Right renal cortex interstitium (tissue), 3 donors: Measurements from ENCODE around the gene RILPL1. TPM values are rescaled to one million over a fixed set of nuclear protein-coding genes. Genes with fewer than 3 reads are reported as not detected.
"Not testable (repeated sequence)": the region's sequence is repeated elsewhere in the genome, so short reads cannot be mapped to it uniquely, and the experiment has no call there.

Source experiments
- DNase-seq, 3 donors: peaks; one replicate each; pipeline ENCODE4 v3.0.0-alpha.2; 2013; ENCODE audit warnings: low read depth in 3 of 3, low spot score in 2 of 3
- polyA plus RNA-seq, 3 donors: library from polyadenylated mRNA; unstranded; fragments of 120-200 nt; gene quantifications; one replicate each; pipeline ENCODE4 v1.2.1, GENCODE V29; 2013; ENCODE audit not compliant: insufficient read length in 3 of 3

RILPL1 gene
- polyA plus RNA-seq, 3 donors, result 15.5 to 17.9 (median 16.1) TPM

- no peak for DNase-seq
Measured at GRCh38 chr12:123433615-123434014, 99.9 kb downstream of the RILPL1 start.

- not testable (repeated sequence) for DNase-seq
Measured at GRCh38 chr12:123431951-123432817, 101.3 kb downstream of the RILPL1 start.

GRCh38 chr12:123429101-123429500 is 104.4 kb downstream of the RILPL1 start:
- DNase-seq, result not testable (repeated sequence)

GRCh38 chr12:123428591-123428990 is 104.9 kb downstream of the RILPL1 start:
- DNase-seq, result no peak

GRCh38 chr12:123427036-123427769 is 106.3 kb downstream of the RILPL1 start:
- DNase-seq, result no peak

GRCh38 chr12:123421314-123421713 is 112.2 kb downstream of the RILPL1 start:
- no peak for DNase-seq

Other genes starting within 250 kb of the RILPL1 start
- gene SBNO1, start 168.9 kb downstream of the RILPL1 start, polyA plus RNA-seq, result 10 to 100 TPM; 31.5 to 32.2 (median 31.9) TPM
- 10 to 100 TPM; 47.6 to 48.3 (median 47.9) TPM for gene KMT5A, start 149.6 kb downstream of the RILPL1 start, polyA plus RNA-seq
- 1 to 10 TPM; 5.6 to 6.0 (median 5.7) TPM for gene RILPL2, start 97.0 kb downstream of the RILPL1 start, polyA plus RNA-seq
- 10 to 100 TPM; 39.1 to 42.7 (median 40.4) TPM for gene SNRNP35, start 75.6 kb downstream of the RILPL1 start, polyA plus RNA-seq
- gene TMED2, start 50.8 kb upstream of the RILPL1 start, polyA plus RNA-seq, result 100 to 1,000 TPM; 230 to 233 (median 232) TPM
- 10 to 100 TPM; 21.7 to 26.6 (median 23.2) TPM for gene DDX55, start 68.4 kb upstream of the RILPL1 start, polyA plus RNA-seq
- gene EIF2B1, start 100.0 kb upstream of the RILPL1 start, polyA plus RNA-seq, result 10 to 100 TPM; 58.6 to 62.2 (median 60.1) TPM
- gene GTF2H3, start 100.1 kb upstream of the RILPL1 start, polyA plus RNA-seq, result 10 to 100 TPM; 35.0 to 37.5 (median 36.4) TPM
- 10 to 100 TPM; 25.8 to 28.9 (median 28.4) TPM for gene TCTN2, start 137.4 kb upstream of the RILPL1 start, polyA plus RNA-seq
- gene ATP6V0A2, start 178.6 kb upstream of the RILPL1 start, polyA plus RNA-seq, result 10 to 100 TPM; 14.2 to 19.8 (median 16.9) TPM
- gene DNAH10, start 228.6 kb upstream of the RILPL1 start, polyA plus RNA-seq, result 1 to 10 TPM; 4.1 to 5.2 (median 5.0) TPM